ENCODE data around the gene CIAO3. TPM values are rescaled to one million over a fixed set of nuclear protein-coding genes. Genes with fewer than 3 reads are reported as not detected.

The CIAO3 gene
- polyA plus RNA-seq, 1 experiment = 23.1 TPM

- Histone ChIP-seq H3K36me3 (ENCODE audit: control insufficient read depth, insufficient read depth, low read length) (no peaks in the 10 kb centered on the region), H3K4me3 (ENCODE audit: low read depth, low read length) (no peak overlapping the region), H3K27me3 (ENCODE audit: control insufficient read depth, insufficient read depth, low read length) (no peaks in the 10 kb centered on the region)
- TF ChIP-seq CTCF (IDR thresholded peaks at IDR 0.05; ENCODE audit: insufficient read depth, low read depth, low read length) = no peak
- ChIA-PET CTCF (interaction anchor here (1.0 to 1.2 kb wide), 2 partner anchors 12 to 16 kb away, joined by 3 to 5 read pairs; no protein-coding TSS in a partner anchor), POLR2A (no interaction called here)
- DNase-seq (ENCODE audit: low read depth) = no peak
These were observed 28.5 kb upstream of the CIAO3 start for GRCh38 chr16:769184-769784.

- Histone ChIP-seq H3K4me3 (ENCODE audit: low read depth, low read length) (no peak overlapping the region), H3K36me3 (ENCODE audit: control insufficient read depth, insufficient read depth, low read length) (no peaks in the 10 kb centered on the region), H3K27me3 (ENCODE audit: control insufficient read depth, insufficient read depth, low read length) (no peaks in the 10 kb centered on the region)
- ChIA-PET CTCF (no interaction called here), POLR2A (no interaction called here)
- DNase-seq (ENCODE audit: low read depth) = no peak
- no peak for TF ChIP-seq CTCF (IDR thresholded peaks at IDR 0.05; ENCODE audit: insufficient read depth, low read depth, low read length)
These were observed 27.6 kb upstream of the CIAO3 start for GRCh38 chr16:768428-768827.

- POLR2A ChIA-PET = no interaction called here
- Histone ChIP-seq H3K36me3 (ENCODE audit: control insufficient read depth, insufficient read depth, low read length) (no peaks in the 10 kb centered on the region), H3K27me3 (ENCODE audit: control insufficient read depth, insufficient read depth, low read length) (no peaks in the 10 kb centered on the region), H3K4me3 (ENCODE audit: low read depth, low read length) (no peak overlapping the region)
- no peak for TF ChIP-seq CTCF (IDR thresholded peaks at IDR 0.05; ENCODE audit: insufficient read depth, low read depth, low read length)
- CTCF ChIA-PET = no interaction called here
- no peak for DNase-seq (ENCODE audit: low read depth)
These were observed 27.0 kb upstream of the CIAO3 start for GRCh38 chr16:767743-768235.

- no peaks in the 10 kb centered on the region for H3K36me3 ChIP-seq (ENCODE audit: control insufficient read depth, insufficient read depth, low read length)
- ChIA-PET POLR2A (no interaction called here), CTCF (no interaction called here)
- no peak overlapping the region for H3K4me3 ChIP-seq (ENCODE audit: low read depth, low read length)
- no peaks in the 10 kb centered on the region for H3K27me3 ChIP-seq (ENCODE audit: control insufficient read depth, insufficient read depth, low read length)
- no peak for TF ChIP-seq CTCF (IDR thresholded peaks at IDR 0.05; ENCODE audit: insufficient read depth, low read depth, low read length)
- DNase-seq (ENCODE audit: low read depth) = no peak
These were observed 26.2 kb upstream of the CIAO3 start for GRCh38 chr16:766820-767640.

GRCh38 chr16:766008-766819 lies 25.4 kb upstream of the CIAO3 start:
- DNase-seq (ENCODE audit: low read depth) = no peak
- TF ChIP-seq CTCF (IDR thresholded peaks at IDR 0.05; ENCODE audit: insufficient read depth, low read depth, low read length) = no peak
- CTCF ChIA-PET = no interaction called here
- POLR2A ChIA-PET = no interaction called here
- Histone ChIP-seq H3K36me3 (ENCODE audit: control insufficient read depth, insufficient read depth, low read length) (no peaks in the 10 kb centered on the region), H3K4me3 (ENCODE audit: low read depth, low read length) (no peak overlapping the region), H3K27me3 (ENCODE audit: control insufficient read depth, insufficient read depth, low read length) (no peaks in the 10 kb centered on the region)
